CD14-positive monocyte (primary cell): ENCODE data around the gene SEC22A. TPM values are rescaled to one million over a fixed set of nuclear protein-coding genes. Genes with fewer than 3 reads are reported as not detected.

ENCODE experiments used
- DNase-seq, 3 donors: peaks; one replicate each; pipeline ENCODE4 v3.0.0-alpha.2; 2011 to 2022
- H2AFZ ChIP-seq: 2 replicates; pipeline ENCODE4 v1.6.0; 2012; ENCODE audit warnings: mild to moderate bottlenecking, low read depth, low read length, inconsistent platforms; ENCODE audit not compliant: insufficient read depth, poor library complexity, severe bottlenecking
- H3K27ac ChIP-seq, 2 donors: 1 replicate in 1 of 2; 2 replicates in 1 of 2; pipeline ENCODE4 v1.5.1; 2012 to 2013; ENCODE audit warnings: low read length in 2 of 2, control low read depth in 1 of 2, inconsistent platforms in 1 of 2, low read depth in 1 of 2, mild to moderate bottlenecking in 1 of 2
- H3K27me3 ChIP-seq, 2 donors: one replicate each; pipeline versions ENCODE4 v1.6.0 to v1.6.1; 2011 to 2013; ENCODE audit warnings: low read length in 2 of 2; ENCODE audit not compliant: control insufficient read depth in 2 of 2, insufficient read depth in 2 of 2
- H3K36me3 ChIP-seq, 2 donors: replicated peaks in 1 of 2; 1 replicate in 1 of 2; 2 replicates in 1 of 2; pipeline versions ENCODE4 v1.5.1 to v1.6.1; 2012 to 2013; ENCODE audit warnings: low read length in 2 of 2, control low read depth in 1 of 2, inconsistent platforms in 1 of 2, mild to moderate bottlenecking in 1 of 2; ENCODE audit not compliant: insufficient read depth in 2 of 2, control insufficient read depth in 1 of 2
- H3K4me1 ChIP-seq, 2 donors: 1 replicate in 1 of 2; 2 replicates in 1 of 2; pipeline versions ENCODE4 v1.5.1 to v1.6.1; 2012 to 2013; ENCODE audit warnings: low read length in 2 of 2, control low read depth in 1 of 2, inconsistent platforms in 1 of 2, mild to moderate bottlenecking in 1 of 2, moderate library complexity in 1 of 2; ENCODE audit not compliant: insufficient read depth in 2 of 2, control insufficient read depth in 1 of 2
- H3K4me2 ChIP-seq: replicated peaks from 2 replicates; pipeline ENCODE3; 2012; ENCODE audit warnings: low read length, moderate library complexity, mild to moderate bottlenecking; ENCODE audit not compliant: poor library complexity, severe bottlenecking; ENCODE audit errors: extremely low read depth
- H3K4me3 ChIP-seq, 3 experiments: fragments of 200-600 bp in 1 of 3; sonication (generic) in 1 of 3; replicated peaks in 1 of 3; 1 replicate in 2 of 3; 2 replicates in 1 of 3; pipeline ENCODE4 v1.5.1; 2011 to 2013; ENCODE audit warnings: low read length in 3 of 3, mild to moderate bottlenecking in 3 of 3, control low read depth in 2 of 3, low read depth in 2 of 3, inconsistent platforms in 1 of 3, moderate library complexity in 1 of 3
- H3K79me2 ChIP-seq: 2 replicates; pipeline ENCODE4 v1.6.0; 2012; ENCODE audit warnings: mild to moderate bottlenecking, control low read depth, inconsistent platforms, low read length, moderate library complexity; ENCODE audit not compliant: insufficient read depth
- H3K9ac ChIP-seq: 2 replicates; pipeline ENCODE4 v1.6.0; 2017; ENCODE audit warnings: low read length, mild to moderate bottlenecking; ENCODE audit not compliant: insufficient read depth, poor library complexity, severe bottlenecking
- H3K9me3 ChIP-seq, 2 donors: replicated peaks in 1 of 2; 1 replicate in 1 of 2; 2 replicates in 1 of 2; pipeline versions ENCODE4 v1.5.1 to v1.6.1; 2012 to 2013; ENCODE audit warnings: low read length in 2 of 2, control low read depth in 1 of 2; ENCODE audit not compliant: control insufficient read depth in 1 of 2, insufficient read depth in 1 of 2
- H4K20me1 ChIP-seq: 2 replicates; pipeline ENCODE4 v1.6.0; 2012; ENCODE audit warnings: mild to moderate bottlenecking, low read length, control low read depth, moderate library complexity; ENCODE audit not compliant: insufficient read depth
- H3K27ac Mint-ChIP-seq, 7 donors: one replicate each; pipeline ENCODE4 v1.8.0; 2020; ENCODE audit warnings: mild to moderate bottlenecking in 7 of 7, mixed read lengths in 7 of 7, moderate library complexity in 6 of 7, inconsistent platforms in 2 of 7
- H3K27me3 Mint-ChIP-seq, 3 donors: one replicate each; pipeline ENCODE4 v1.8.0; 2021 to 2022; ENCODE audit warnings: low read depth in 3 of 3, mild to moderate bottlenecking in 3 of 3, mixed read lengths in 3 of 3, moderate library complexity in 3 of 3, inconsistent platforms in 1 of 3
- H3K36me3 Mint-ChIP-seq, 2 donors: one replicate each; pipeline ENCODE4 v1.8.0; 2020; ENCODE audit warnings: mixed read lengths in 2 of 2, inconsistent platforms in 1 of 2, mild to moderate bottlenecking in 1 of 2
- H3K4me1 Mint-ChIP-seq: one replicate; pipeline ENCODE4 v1.8.0; 2020; ENCODE audit warnings: mild to moderate bottlenecking, mixed read lengths
- H3K4me3 Mint-ChIP-seq, 2 donors: one replicate each; pipeline ENCODE4 v1.8.0; 2020; ENCODE audit warnings: mild to moderate bottlenecking in 2 of 2, mixed read lengths in 2 of 2, moderate library complexity in 1 of 2
- H3K9me3 Mint-ChIP-seq, 7 donors: one replicate each; pipeline ENCODE4 v1.8.0; 2020 to 2022; ENCODE audit warnings: mixed read lengths in 7 of 7, mild to moderate bottlenecking in 6 of 7, moderate library complexity in 6 of 7, inconsistent platforms in 2 of 7
- CTCF ChIP-seq: fragments of 200-600 bp; IDR thresholded peaks from one replicate; pipeline ENCODE4 v1.8.0; 2022; ENCODE audit warnings: antibody characterized with exemption, mild to moderate bottlenecking
- WGBS: methylation state at CpG from one replicate; pipeline ENCODE4 v1.1.5; 2013; ENCODE audit warnings: missing lambda C conversion rate; ENCODE audit not compliant: insufficient coverage; 5-methylcytosine and 5-hydroxymethylcytosine counted together
- intact Hi-C, 2 donors: fragments of 100-400 bp; cut with micrococcal nuclease; formaldehyde crosslinking; loops; one replicate each; pipeline versions ENCODE4 v1.15.0 to v1.15.1; 2023
- polyA plus RNA-seq, 3 donors: library from polyadenylated mRNA; depleted of rRNA in 1 of 3; unstranded in 2 of 3; stranded (reverse) in 1 of 3; fragments of 300-500 nt in 2 of 3; fragments of >200 nt in 1 of 3; fragmentation: Illumina TruSeq in 2 of 3; gene quantifications; 1 replicate in 2 of 3; 2 replicates in 1 of 3; pipeline ENCODE4 v1.2.3, GENCODE V29; 2012 to 2021

SEC22A gene
- polyA plus RNA-seq, 3 donors, result 6.4 to 11.0 (median 8.8) TPM

GRCh38 chr3:123283074-123283473 lies 81.3 kb downstream of the SEC22A start:
- Histone ChIP-seq H3K4me3 (no peak overlapping the region), H3K9me3 (no peaks in the 10 kb centered on the region), H2AFZ (no peak overlapping the region), H3K4me2 (no peak overlapping the region), H3K27me3 (no peaks in the 10 kb centered on the region), H3K4me1 (no peaks in the 10 kb centered on the region), H3K79me2 (no peaks in the 10 kb centered on the region), H3K9ac (no peak overlapping the region), H3K27ac (no peak overlapping the region), H3K36me3 (no peaks in the 10 kb centered on the region), H4K20me1 (no peaks in the 10 kb centered on the region)
- no peak for TF ChIP-seq CTCF
- Mint-ChIP-seq H3K27ac (peak overlapping the region in 1 of 7 donors; percentile 48), H3K4me1 (no peaks in the 10 kb centered on the region), H3K27me3 (peaks cover 2 to 5% (median 4%) of the 10 kb centered on the region in 3 donors), H3K9me3 (no peaks in the 10 kb centered on the region), H3K4me3 (no peak overlapping the region), H3K36me3 (no peaks in the 10 kb centered on the region)
- intact Hi-C loops, result no loop called here
- no peak for DNase-seq
- 96% methylated on average over 7 of the region's 9 CpGs for WGBS

- H3K27ac ChIP-seq, result no peak overlapping the region
- no peaks in the 10 kb centered on the region for H3K4me1 Mint-ChIP-seq
- no peak overlapping the region for H3K4me2 ChIP-seq
- H3K4me3 ChIP-seq, result no peak overlapping the region
- H3K9ac ChIP-seq, result no peak overlapping the region
- H3K79me2 ChIP-seq, result no peaks in the 10 kb centered on the region
- H3K4me1 ChIP-seq, result no peaks in the 10 kb centered on the region
- 91% methylated on average over 8 of the region's 17 CpGs for WGBS
- peaks cover 2 to 5% (median 4%) of the 10 kb centered on the region in 3 donors for H3K27me3 Mint-ChIP-seq
- no peaks in the 10 kb centered on the region for H3K36me3 ChIP-seq
- no peaks in the 10 kb centered on the region for H3K9me3 Mint-ChIP-seq
- DNase-seq, result no peak
- TF ChIP-seq CTCF, result no peak
- no peaks in the 10 kb centered on the region for H3K36me3 Mint-ChIP-seq
- no peaks in the 10 kb centered on the region for H3K27me3 ChIP-seq
- H3K4me3 Mint-ChIP-seq, result no peak overlapping the region
- no peak overlapping the region for H2AFZ ChIP-seq
- H3K27ac Mint-ChIP-seq, result no peak overlapping the region
- H4K20me1 ChIP-seq, result no peaks in the 10 kb centered on the region
- H3K9me3 ChIP-seq, result no peaks in the 10 kb centered on the region
- intact Hi-C loops, result no loop called here
Measured at GRCh38 chr3:123283657-123284398, 82.1 kb downstream of the SEC22A start.
